GM12873 (cell line): Measurements from ENCODE around the gene INSR.

Source experiments
- TF ChIP-seq, protein P1 (sequence below): IDR thresholded peaks from 2 replicates; pipeline ENCODE4 v1.5.1; 2012; ENCODE audit warnings: low read depth, mild to moderate bottlenecking, moderate library complexity, low read length, control low read depth; ENCODE audit not compliant: insufficient read depth; ENCODE audit errors: missing control alignments

The INSR gene

DNA sequence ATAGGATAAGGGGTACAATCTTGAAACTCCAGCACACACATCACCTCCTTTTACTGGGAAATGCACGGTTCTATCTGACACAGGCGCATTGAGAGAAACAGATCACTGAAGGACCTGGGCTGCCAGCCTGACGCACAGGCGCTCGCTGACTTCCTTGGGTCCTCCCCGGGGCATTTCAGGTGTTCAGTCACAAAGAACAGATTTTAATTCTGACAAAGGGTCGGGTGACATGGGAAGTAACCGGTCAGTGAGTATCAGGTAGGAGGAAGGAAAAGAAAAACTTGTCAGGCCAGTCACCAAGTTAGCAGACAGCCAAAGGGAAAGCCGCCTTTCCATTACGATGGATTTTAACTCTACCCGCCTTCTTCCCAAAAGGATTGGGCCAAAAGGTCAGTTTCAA is 39.6 kb downstream of the INSR start:
- TF ChIP-seq, protein P1, sequence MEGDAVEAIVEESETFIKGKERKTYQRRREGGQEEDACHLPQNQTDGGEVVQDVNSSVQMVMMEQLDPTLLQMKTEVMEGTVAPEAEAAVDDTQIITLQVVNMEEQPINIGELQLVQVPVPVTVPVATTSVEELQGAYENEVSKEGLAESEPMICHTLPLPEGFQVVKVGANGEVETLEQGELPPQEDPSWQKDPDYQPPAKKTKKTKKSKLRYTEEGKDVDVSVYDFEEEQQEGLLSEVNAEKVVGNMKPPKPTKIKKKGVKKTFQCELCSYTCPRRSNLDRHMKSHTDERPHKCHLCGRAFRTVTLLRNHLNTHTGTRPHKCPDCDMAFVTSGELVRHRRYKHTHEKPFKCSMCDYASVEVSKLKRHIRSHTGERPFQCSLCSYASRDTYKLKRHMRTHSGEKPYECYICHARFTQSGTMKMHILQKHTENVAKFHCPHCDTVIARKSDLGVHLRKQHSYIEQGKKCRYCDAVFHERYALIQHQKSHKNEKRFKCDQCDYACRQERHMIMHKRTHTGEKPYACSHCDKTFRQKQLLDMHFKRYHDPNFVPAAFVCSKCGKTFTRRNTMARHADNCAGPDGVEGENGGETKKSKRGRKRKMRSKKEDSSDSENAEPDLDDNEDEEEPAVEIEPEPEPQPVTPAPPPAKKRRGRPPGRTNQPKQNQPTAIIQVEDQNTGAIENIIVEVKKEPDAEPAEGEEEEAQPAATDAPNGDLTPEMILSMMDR = no peak

DNA sequence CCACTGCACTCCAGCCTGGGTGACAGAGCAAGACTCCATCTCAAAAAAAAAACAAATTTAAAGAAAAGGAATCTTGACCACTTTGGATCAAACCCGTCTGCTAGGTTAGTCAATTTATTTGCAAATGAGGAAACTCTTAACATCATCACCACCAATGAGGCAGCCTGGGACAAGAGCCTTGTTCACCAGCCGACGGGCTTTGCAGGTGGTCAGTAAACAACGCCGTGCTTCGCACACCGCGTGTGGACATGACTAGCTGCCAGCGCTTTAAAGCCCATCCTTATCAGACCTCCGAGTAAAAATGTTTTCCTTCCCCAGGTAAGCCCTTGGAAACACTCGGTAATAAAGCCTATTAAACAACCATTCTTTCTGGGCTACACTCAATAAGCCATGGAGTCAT is 41.9 kb downstream of the INSR start:
- TF ChIP-seq, protein P1 = no peak

DNA sequence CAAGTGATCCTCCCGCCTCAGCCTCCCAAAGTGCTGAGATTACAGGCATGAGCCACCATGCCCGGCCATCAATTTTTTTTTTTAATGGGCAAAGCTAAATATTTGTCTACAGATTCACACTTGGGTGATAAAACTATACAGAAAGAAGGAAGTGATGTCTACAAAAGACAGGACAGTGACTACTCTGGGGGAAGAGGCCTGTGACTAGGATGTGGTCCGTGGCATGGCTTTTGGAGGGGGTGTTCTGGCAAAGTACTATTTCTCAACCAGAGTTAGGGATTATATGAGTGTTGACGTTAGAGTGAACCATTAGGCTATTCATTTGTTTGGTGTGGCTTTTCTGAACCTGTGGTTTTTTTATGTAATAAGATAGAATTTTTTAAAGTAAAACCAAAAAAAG is 42.7 kb downstream of the INSR start:
- TF ChIP-seq, protein P1 = no peak

DNA sequence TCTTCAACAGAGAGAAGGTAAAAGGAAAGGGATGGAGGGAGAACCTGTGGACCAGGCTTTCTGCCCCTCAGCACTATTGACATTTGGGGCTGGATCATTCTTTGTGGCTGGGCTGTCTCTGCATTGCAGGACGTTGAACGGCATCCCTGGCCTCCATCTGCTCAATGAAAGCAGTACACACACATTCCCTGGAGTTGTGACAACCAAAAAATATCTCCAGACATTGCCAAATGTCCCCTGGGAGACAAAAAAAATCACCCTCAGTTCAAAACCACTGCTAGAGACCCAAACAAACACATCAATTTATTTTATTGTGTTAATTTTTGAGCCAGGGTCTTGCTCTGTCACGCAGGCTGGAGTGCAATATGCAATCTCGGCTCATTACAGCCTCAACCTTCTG is 43.3 kb downstream of the INSR start:
- TF ChIP-seq, protein P1 = no peak

DNA sequence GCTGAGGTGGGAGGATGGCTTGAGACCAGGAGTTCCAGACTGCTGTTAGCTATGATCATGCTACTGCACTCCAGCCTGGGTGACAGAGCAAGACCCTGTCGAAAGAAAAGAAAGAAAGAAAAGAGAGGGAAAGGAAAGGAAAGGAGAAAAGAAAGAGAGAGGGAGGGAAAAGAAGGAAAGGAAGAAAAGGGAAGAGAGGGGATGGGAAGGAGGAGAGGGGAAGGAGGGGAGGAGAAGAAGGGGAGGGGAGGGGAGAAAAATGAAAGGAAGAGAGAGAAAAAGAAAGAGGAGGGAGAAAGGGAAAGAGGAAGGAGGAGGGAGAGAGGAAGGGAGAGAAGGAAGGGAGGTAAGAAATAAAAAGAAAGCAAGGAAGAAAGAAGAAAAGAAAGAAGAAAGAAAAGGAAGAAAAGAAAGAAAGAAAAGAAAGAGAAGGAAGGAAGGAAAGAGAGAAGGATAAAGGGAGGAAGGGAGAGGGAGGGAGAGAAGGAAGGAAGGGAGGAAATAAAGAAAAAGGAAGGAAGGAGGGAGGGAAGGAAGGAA is 44.1 kb downstream of the INSR start:
- TF ChIP-seq, protein P1 = no peak

DNA sequence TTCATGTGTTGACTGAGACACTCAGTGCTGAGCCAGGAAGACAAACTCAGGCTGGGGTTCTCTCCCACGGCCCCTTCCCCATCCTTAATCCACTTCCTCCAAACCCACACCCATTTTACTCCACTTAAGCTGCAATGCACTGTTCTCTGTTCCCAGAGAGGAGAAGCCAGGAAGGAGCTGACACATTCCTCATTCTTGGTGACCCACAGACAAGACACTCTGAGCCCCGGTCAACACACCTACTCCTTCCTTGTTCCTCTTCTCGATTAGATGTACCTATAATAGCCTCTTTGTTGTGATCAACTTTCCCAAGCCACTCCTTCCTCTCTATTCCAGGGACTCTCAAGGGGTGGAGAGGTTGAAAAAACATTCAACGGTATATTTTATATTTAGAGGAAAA is 47.1 kb downstream of the INSR start:
- TF ChIP-seq, protein P1 = no peak

DNA sequence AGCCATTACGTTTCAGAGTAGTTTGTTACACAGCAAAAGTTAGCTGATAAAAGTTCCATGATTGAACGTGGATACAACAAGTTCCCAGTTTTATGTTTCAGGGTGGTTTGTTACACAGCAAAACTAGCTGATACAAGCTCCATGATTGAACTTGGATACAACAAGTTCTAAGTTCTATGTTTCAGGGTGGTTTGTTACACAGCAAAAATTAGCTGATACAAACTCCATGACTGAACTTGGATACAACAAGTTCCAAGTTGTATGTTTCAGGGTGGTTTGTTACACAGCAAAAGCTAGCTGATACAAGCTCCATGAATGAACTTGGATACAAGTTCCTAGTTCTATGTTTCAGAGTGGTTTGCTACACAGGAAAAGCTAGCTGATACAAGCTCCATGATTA is 47.6 kb downstream of the INSR start:
- TF ChIP-seq, protein P1 = no peak
